ENCODE results near the gene TP53TG5.

- no peak for TF ChIP-seq CTCF (IDR thresholded peaks at IDR 0.05; ENCODE audit: borderline replicate concordance, extremely low read depth, low read length, poor library complexity, severe bottlenecking)
- TF ChIP-seq EZH2 (IDR thresholded peaks at IDR 0.05; ENCODE audit: borderline replicate concordance, low read depth, low read length, severe bottlenecking): no peak
Observed at GRCh38 chr20:45323731-45324130, 54.4 kb downstream of the TP53TG5 start.

Data from DND-41 (cell line).